Common myeloid progenitor, CD34-positive (primary cell): Measurements from ENCODE around the gene SNX20.

Experiments
- CTCF ChIA-PET: fragments of 350-600 bp; sonication (Branson Sonifier 250); formaldehyde crosslinking; loops from one replicate; lab custom pipeline; 2021; ENCODE audit warnings: antibody characterized with exemption; lab: Charles Lee
- POLR2A ChIA-PET: fragments of 350-600 bp; sonication (Branson Sonifier 250); formaldehyde crosslinking; loops from one replicate; lab custom pipeline; 2021; ENCODE audit warnings: antibody characterized with exemption; lab: Charles Lee
- DNase-seq, 3 donors: peaks; one replicate each; pipeline versions ENCODE4 v3.0.0 to v3.0.0-alpha.2; 2013
- H3K27ac ChIP-seq, 2 experiments: 1 replicate in 1 of 2; 2 replicates in 1 of 2; pipeline ENCODE4 v1.7.0; 2013; ENCODE audit warnings: inconsistent platforms in 2 of 2, low read length in 2 of 2, mild to moderate bottlenecking in 2 of 2, low read depth in 1 of 2, moderate library complexity in 1 of 2; ENCODE audit not compliant: severe bottlenecking in 2 of 2, insufficient read depth in 1 of 2, poor library complexity in 1 of 2
- H3K27me3 ChIP-seq, 5 experiments: replicated peaks in 2 of 5; 1 replicate in 3 of 5; 2 replicates in 2 of 5; pipeline versions ENCODE4 v1.6.1 to v1.7.0; 2013; ENCODE audit warnings: low read length in 4 of 5, mild to moderate bottlenecking in 2 of 5, moderate library complexity in 2 of 5, inconsistent platforms in 1 of 5; ENCODE audit not compliant: insufficient read depth in 5 of 5, control insufficient read depth in 4 of 5
- H3K36me3 ChIP-seq, 4 experiments: 1 replicate in 2 of 4; 2 replicates in 2 of 4; pipeline versions ENCODE4 v1.6.1 to v1.7.0; 2013; ENCODE audit warnings: low read length in 3 of 4, control low read depth in 1 of 4, mild to moderate bottlenecking in 1 of 4; ENCODE audit not compliant: control insufficient read depth in 4 of 4, insufficient read depth in 4 of 4
- H3K4me1 ChIP-seq, 4 experiments: 1 replicate in 3 of 4; 2 replicates in 1 of 4; pipeline versions ENCODE4 v1.6.1 to v1.7.1; 2013; ENCODE audit warnings: low read length in 3 of 4, mild to moderate bottlenecking in 3 of 4, control low read depth in 1 of 4, inconsistent platforms in 1 of 4, moderate library complexity in 1 of 4; ENCODE audit not compliant: control insufficient read depth in 4 of 4, insufficient read depth in 4 of 4; ENCODE audit errors: control extremely low read depth in 1 of 4
- H3K4me3 ChIP-seq, 7 experiments: 1 replicate in 4 of 7; 2 replicates in 3 of 7; pipeline versions ENCODE4 v1.5.1 to v1.7.0; 2013; ENCODE audit warnings: mild to moderate bottlenecking in 7 of 7, low read length in 6 of 7, moderate library complexity in 6 of 7, inconsistent platforms in 2 of 7, low read depth in 2 of 7, control low read depth in 1 of 7; ENCODE audit not compliant: insufficient read depth in 4 of 7, control insufficient read depth in 1 of 7; ENCODE audit errors: extremely low read depth in 1 of 7
- H3K9me3 ChIP-seq, 5 experiments: 1 replicate in 4 of 5; 2 replicates in 1 of 5; pipeline versions ENCODE4 v1.6.1 to v1.7.1; 2013; ENCODE audit warnings: low read length in 4 of 5, mild to moderate bottlenecking in 2 of 5, inconsistent platforms in 1 of 5, low read depth in 1 of 5, moderate library complexity in 1 of 5; ENCODE audit not compliant: control insufficient read depth in 4 of 5, insufficient read depth in 2 of 5; ENCODE audit errors: control extremely low read depth in 1 of 5
- WGBS: methylation state at CpG from one replicate; pipeline ENCODE4 v1.1.5; 2013; ENCODE audit not compliant: insufficient coverage; 5-methylcytosine and 5-hydroxymethylcytosine counted together

The SNX20 gene

DNA sequence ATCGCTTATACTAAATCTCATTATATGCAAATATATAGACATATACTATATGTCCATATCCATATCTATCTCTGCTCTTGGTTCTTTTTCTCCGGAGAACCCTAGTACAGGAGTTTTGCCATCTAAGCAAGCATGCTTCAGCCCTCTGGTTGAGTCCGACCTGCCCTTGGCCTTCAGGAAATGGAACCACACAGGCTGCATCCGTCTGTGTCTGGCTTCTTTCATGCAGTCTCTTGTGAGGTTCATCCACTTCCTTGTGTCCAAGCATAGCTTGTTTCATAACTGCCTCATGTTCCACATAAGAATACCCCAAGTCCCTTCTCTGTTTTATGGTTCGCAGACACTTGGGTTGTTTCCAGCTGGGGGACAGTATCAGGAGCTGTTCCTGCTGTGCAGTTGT is 16.8 kb downstream of the SNX20 start:
- Histone ChIP-seq H3K36me3 (peaks cover 0 to 8% (median 0%) of the 10 kb centered on the region in 4 experiments), H3K4me1 (peaks cover 8 to 43% (median 37%) of the 10 kb centered on the region in 4 experiments), H3K27me3 (no peaks in the 10 kb centered on the region), H3K9me3 (no peaks in the 10 kb centered on the region), H3K27ac (no peak overlapping the region), H3K4me3 (no peak overlapping the region)
- WGBS = 91% methylated on average over 3 of the region's 5 CpGs
- POLR2A ChIA-PET = no interaction called here
- CTCF ChIA-PET = interaction anchor here (1.0 to 15.9 kb wide), 16 partner anchors 11 to 452 kb away, joined by 3 to 224 read pairs (median 4); partner anchors contain the start of gene SNX20
- peak in 1 of 3 donors; percentile 12 for DNase-seq

DNA sequence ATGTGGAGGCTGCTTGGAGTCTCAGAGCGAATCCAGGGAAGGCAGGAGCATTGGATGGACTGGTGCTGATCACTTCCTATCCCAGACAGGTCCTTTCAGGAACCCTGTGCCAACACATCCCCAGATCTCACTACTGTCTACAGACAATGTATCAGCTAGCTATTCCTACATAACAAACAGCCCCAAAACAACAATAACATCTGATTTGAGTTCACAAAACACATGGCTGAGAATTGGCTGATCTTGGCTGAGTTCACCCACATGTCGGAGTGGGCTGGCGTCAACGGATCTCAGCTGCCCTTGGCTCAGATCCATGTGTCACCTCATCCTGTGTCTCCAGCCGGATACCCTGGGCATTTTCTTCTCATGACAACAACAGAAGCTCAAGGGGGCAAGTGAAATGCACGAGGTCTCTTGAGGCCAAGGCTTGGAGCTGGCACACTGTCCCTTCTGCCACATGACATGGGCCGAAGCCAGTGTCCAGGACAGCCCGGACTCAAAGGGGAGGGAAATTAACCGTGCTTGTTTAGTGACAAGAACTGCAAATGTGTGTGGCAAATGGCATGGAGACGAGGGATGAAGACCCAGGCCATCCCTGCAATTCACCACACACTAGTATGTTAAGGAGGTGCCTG is 18.7 kb downstream of the SNX20 start:
- Histone ChIP-seq H3K27ac (no peak overlapping the region), H3K36me3 (no peaks in the 10 kb centered on the region), H3K27me3 (no peaks in the 10 kb centered on the region), H3K9me3 (no peaks in the 10 kb centered on the region), H3K4me3 (no peak overlapping the region), H3K4me1 (peaks cover 1 to 24% (median 20%) of the 10 kb centered on the region in 4 experiments)
- DNase-seq = no peak
- WGBS = 99% methylated on average over 9 of the region's 10 CpGs
- ChIA-PET POLR2A (no interaction called here), CTCF (interaction anchor here (1.3 to 15.9 kb wide), 6 partner anchors 9 to 453 kb away, joined by 3 to 224 read pairs (median 35); partner anchors contain the start of gene SNX20)

DNA sequence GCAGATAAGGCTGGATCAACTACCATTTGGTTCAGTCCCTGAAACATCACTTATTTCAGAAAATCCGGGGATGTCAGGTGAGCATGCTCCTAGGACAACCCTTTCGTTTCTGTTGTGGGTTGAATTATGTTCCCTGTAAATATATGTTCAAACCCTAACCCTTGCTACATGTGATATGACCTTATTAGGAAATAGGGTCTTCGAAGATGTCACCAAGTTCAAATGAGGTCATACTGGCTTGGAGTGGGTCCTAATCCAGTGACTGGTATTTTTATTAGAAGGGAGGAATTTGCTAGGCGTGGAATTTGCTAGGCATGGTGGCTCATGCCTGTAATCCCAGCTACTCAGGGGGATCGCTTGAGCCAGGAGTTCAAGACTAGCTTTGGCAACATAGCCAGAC is 21.3 kb downstream of the SNX20 start:
- 82% methylated on average over 2 of the region's 5 CpGs for WGBS
- POLR2A ChIA-PET = no interaction called here

DNA sequence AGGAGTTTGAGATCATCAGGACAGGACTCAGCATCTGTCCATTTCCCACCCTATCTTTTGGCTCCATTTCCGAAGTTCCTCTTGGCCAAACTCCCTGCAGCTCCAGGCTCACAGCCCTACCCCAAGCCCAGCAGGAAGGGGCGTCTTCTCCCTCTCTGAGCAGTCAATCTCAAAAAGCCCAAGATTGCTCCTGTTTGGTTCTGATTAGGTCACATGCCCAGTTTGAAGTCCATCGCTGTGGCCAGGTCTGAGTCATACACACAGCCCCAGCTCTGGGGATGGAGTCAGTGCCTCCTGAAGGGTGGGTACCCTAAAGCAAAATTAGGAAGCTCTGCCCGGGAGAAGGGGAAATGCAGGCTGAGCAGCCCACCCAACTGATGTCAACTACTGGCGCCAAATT is 23.9 kb downstream of the SNX20 start:
- WGBS = 89% methylated on average over 4 of the region's 5 CpGs
- peak in 1 of 3 donors; percentile 18 for DNase-seq
- Histone ChIP-seq H3K36me3 (no peaks in the 10 kb centered on the region), H3K27ac (no peak overlapping the region), H3K4me3 (no peak overlapping the region), H3K4me1 (peaks cover 0 to 6% (median 1%) of the 10 kb centered on the region in 4 experiments), H3K27me3 (no peaks in the 10 kb centered on the region), H3K9me3 (no peaks in the 10 kb centered on the region)
- CTCF ChIA-PET = interaction anchor here (0.7 to 2.6 kb wide), 5 partner anchors 9 to 267 kb away, joined by 3 to 10 read pairs (median 5); no protein-coding TSS in a partner anchor
- POLR2A ChIA-PET = interaction anchor here (0.6 kb wide), 1 partner anchor 100 kb away, joined by 4 read pairs; no protein-coding TSS in a partner anchor

More for the DNA sequence above, 21.3 kb downstream of the SNX20 start:
- Histone ChIP-seq H3K9me3 (no peaks in the 10 kb centered on the region), H3K27me3 (no peaks in the 10 kb centered on the region), H3K4me1 (peaks cover 0 to 6% (median 3%) of the 10 kb centered on the region in 4 experiments), H3K27ac (no peak overlapping the region), H3K4me3 (no peak overlapping the region), H3K36me3 (no peaks in the 10 kb centered on the region)
- CTCF ChIA-PET = interaction anchor here (1.3 to 2.6 kb wide), 2 partner anchors 8 to 34 kb away, joined by 3 to 10 read pairs; no protein-coding TSS in a partner anchor
- DNase-seq = no peak

DNA sequence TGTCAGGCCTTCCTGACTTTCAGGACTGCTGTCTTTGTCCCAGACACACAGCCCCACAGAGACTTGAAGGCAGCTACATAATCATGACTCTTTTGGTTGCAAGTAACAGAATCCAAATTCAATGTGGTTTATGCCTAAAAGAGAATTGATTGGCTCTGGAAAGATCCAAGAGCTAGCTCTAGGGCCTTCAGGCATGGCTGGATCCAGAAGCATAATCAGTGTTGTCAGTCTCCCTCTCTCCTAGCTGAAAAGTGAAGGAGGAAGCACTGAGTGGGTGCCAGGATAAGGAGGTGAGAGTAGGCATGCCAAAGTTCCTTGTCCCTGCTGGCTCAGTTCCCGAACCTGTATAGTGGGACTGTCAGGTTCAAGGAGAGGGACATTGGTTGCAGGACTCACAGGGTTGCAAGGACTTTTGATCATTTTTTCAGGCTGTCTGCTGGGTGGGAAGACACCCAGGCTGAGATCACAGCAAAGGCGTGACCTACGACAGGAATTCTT is 25.5 kb downstream of the SNX20 start:
- Histone ChIP-seq H3K4me3 (no peak overlapping the region), H3K9me3 (no peaks in the 10 kb centered on the region), H3K4me1 (peaks cover 0 to 6% (median 1%) of the 10 kb centered on the region in 4 experiments), H3K27me3 (no peaks in the 10 kb centered on the region), H3K36me3 (no peaks in the 10 kb centered on the region), H3K27ac (no peak overlapping the region)
- ChIA-PET CTCF (interaction anchor here (4.5 kb wide), 1 partner anchor 10 kb away, joined by 47 read pairs; no protein-coding TSS in a partner anchor), POLR2A (interaction anchor here (0.6 kb wide), 1 partner anchor 10 kb away, joined by 4 read pairs; no protein-coding TSS in a partner anchor)
- 94% methylated on average over 3 of the region's 3 CpGs for WGBS
- DNase-seq = no peak

DNA sequence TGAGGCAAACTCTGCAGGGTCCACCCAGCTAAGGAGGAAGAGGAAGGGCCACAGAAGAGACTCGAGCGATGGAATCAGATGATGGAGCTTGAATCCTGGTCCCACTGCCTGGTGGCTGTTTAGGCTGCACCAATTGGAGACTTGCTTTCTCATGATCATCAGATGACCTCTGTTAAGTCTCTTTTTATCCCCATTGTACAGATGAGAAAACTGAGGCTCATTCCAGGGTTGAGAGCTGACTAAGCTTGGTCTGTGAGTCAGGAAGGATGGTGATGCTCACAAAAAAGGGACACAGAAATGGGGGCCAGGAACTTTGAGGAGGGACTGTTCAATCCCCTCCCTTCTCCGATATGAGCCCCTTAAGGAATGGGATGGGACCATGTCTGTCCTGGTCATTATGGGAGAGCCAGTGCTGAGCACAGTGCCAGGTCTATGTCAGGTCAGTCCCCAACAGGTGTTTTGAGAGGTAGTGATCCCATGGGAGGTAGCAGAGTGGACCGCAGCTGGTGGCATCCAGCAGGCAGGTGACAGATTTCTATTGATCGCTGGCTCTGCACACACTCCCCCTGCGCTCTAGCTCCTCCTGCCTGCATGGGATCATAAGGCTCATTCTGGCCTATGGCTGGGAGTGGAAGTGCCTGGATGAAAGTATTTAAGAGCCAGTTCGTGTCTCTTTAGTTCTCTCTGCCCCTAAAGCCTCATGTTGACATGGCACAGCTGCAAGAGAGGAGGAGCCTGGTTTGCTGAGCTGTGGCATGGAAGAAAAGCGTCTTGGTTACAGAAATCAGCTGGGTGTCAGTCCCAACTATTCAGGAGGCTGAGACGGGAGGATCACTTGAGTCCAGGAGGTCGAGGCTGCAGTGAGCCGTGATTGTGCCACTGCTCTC is 27.2 kb downstream of the SNX20 start:
- POLR2A ChIA-PET = interaction anchor here (0.6 kb wide), 1 partner anchor 483 kb away, joined by 3 read pairs; no protein-coding TSS in a partner anchor
- CTCF ChIA-PET = interaction anchor here (1.3 to 4.5 kb wide), 5 partner anchors 9 to 91 kb away, joined by 3 to 47 read pairs (median 6); no protein-coding TSS in a partner anchor
- no peaks in the 10 kb centered on the region for H3K4me1 ChIP-seq
- WGBS = 97% methylated on average over 10 of the region's 11 CpGs
- no peak overlapping the region for H3K27ac ChIP-seq
- H3K27me3 ChIP-seq = no peaks in the 10 kb centered on the region
- no peak overlapping the region for H3K4me3 ChIP-seq
- H3K36me3 ChIP-seq = no peaks in the 10 kb centered on the region
- no peak for DNase-seq
- H3K9me3 ChIP-seq = no peaks in the 10 kb centered on the region
